Measurements from ENCODE around the gene LAMC1.

GRCh38 chr1:183079712-183080388 is 56.6 kb downstream of the LAMC1 start:
- TF ChIP-seq CTCF (IDR thresholded peaks at IDR 0.05) (no peak), POLR2A (IDR thresholded peaks at IDR 0.05) (no peak)
